Glomerular endothelial cell (primary cell): ENCODE data around the gene NFIA. TPM values are rescaled to one million over a fixed set of nuclear protein-coding genes. Genes with fewer than 3 reads are reported as not detected.

Experiments
- DNase-seq: peaks from one replicate; pipeline ENCODE4 v3.0.0-alpha.2; 2011; ENCODE audit warnings: low read depth, low spot score; ENCODE audit errors: extremely low read depth
- total RNA-seq: library from RNA; depleted of rRNA; stranded (reverse); fragments of >200 nt; gene quantifications from 2 replicates; pipeline ENCODE4 v1.2.3, GENCODE V29; 2015

NFIA gene
- total RNA-seq, 1 donor from 2014 or later: 18.4 TPM

- DNase-seq: no peak
These were observed 61.6 kb downstream of the NFIA start for GRCh38 chr1:61143821-61144424.

- DNase-seq: no peak
These were observed 66.9 kb downstream of the NFIA start for GRCh38 chr1:61149010-61149860.

GRCh38 chr1:61151565-61151964, 69.2 kb downstream of the NFIA start:
- DNase-seq: no peak

GRCh38 chr1:61152066-61152465, 69.7 kb downstream of the NFIA start:
- no peak for DNase-seq

GRCh38 chr1:61152469-61153105, 70.2 kb downstream of the NFIA start:
- DNase-seq: no peak

- DNase-seq: no peak
These were observed 74.5 kb downstream of the NFIA start for GRCh38 chr1:61156576-61157467.

- no peak for DNase-seq
These were observed 75.2 kb downstream of the NFIA start for GRCh38 chr1:61157468-61157987.

- DNase-seq: no peak
These were observed 76.2 kb downstream of the NFIA start for GRCh38 chr1:61158591-61158990.

- DNase-seq: no peak
These were observed 78.2 kb downstream of the NFIA start for GRCh38 chr1:61160526-61160925.

- DNase-seq: no peak
These were observed 80.3 kb downstream of the NFIA start for GRCh38 chr1:61162520-61163258.

- no peak for DNase-seq
These were observed 81.0 kb downstream of the NFIA start for GRCh38 chr1:61163355-61163754.

GRCh38 chr1:61165402-61165801, 83.0 kb downstream of the NFIA start:
- no peak for DNase-seq

GRCh38 chr1:61167309-61167708, 84.9 kb downstream of the NFIA start:
- DNase-seq: no peak

- no peak for DNase-seq
These were observed 86.7 kb downstream of the NFIA start for GRCh38 chr1:61169045-61169444.

GRCh38 chr1:61169634-61170033, 87.3 kb downstream of the NFIA start:
- DNase-seq: no peak

- DNase-seq: no peak
These were observed 88.2 kb downstream of the NFIA start for GRCh38 chr1:61170328-61171238.

- no peak for DNase-seq
These were observed 89.0 kb downstream of the NFIA start for GRCh38 chr1:61171346-61171745.

GRCh38 chr1:61171974-61172373, 89.6 kb downstream of the NFIA start:
- no peak for DNase-seq

GRCh38 chr1:61173118-61173517, 90.8 kb downstream of the NFIA start:
- DNase-seq: no peak
